Measurements from ENCODE around the gene ATP5MG.
"Not testable (repeated sequence)": the region's sequence is repeated elsewhere in the genome, so short reads cannot be mapped to it uniquely, and the experiment has no call there.

ATP5MG gene

DNA sequence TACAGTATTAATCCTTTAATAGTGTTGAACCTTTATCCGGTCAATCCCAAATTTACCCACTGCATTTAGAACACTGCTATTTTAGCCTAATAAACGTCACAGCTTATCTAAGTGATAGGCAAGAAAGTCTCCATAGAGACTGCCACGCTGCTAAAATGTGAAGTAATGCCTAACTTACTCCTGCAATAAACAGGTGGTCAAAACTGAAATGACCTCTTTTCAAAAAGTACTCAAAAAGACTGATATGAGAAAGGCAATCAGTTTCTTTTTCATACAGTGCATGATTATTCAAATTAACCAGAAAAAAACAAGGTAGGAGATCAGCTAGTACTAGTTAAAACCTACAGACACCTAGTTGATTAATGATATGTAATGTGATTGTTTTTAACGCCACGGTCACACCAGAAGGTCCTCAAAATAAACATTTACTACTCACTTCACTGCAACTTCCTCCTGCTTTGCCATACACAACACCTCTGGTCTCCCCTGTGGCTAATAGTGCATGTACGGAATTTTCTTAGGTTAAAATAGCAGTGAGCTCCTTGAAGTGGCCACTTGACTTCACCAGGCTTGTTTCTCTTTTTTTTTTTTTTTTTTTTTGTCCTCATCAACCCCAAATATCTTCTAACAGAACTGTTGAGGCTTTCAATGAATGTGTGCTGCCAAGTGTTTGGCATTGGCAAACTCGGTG, 8.8 kb downstream of the ATP5MG start:
- DNase-seq = no peak

DNA sequence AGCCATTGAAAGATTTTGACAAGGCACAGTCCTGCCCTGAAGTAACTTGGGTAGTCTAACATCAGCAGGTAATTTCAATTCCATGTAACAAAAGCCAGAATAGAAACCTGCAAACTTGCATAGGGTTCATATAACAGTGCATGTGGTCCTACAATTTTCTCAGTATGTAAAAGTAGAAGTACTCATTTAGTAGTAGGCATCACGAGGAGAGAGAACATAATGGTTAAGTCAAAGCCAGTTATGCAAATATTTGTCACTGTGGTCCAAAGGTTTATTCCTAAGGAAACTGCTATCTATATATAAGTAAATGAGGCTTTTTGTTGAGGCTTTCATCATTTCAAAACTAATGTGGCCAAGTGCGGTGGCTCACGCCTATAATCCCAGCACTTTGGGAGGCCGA, 10.1 kb downstream of the ATP5MG start:
- DNase-seq = no peak

DNA sequence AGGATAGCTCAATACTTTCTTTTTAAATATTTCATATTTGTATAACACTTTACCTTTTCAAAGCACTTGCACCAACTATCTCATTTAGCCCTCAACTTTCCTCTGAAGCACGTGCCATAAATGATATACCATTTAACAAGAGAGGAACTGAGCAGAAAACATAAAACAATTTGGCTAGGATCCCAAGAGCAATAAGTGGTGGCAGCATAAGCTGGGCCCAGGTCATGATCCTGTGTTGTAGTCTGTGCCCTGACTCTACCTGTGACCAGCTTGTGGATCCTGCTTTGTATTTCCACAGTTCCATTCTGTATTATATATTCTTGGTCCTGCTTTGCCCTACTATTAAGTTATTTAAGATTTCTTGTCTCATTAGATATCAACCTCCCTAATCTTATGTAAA, 11.5 kb downstream of the ATP5MG start:
- DNase-seq = no peak

DNA sequence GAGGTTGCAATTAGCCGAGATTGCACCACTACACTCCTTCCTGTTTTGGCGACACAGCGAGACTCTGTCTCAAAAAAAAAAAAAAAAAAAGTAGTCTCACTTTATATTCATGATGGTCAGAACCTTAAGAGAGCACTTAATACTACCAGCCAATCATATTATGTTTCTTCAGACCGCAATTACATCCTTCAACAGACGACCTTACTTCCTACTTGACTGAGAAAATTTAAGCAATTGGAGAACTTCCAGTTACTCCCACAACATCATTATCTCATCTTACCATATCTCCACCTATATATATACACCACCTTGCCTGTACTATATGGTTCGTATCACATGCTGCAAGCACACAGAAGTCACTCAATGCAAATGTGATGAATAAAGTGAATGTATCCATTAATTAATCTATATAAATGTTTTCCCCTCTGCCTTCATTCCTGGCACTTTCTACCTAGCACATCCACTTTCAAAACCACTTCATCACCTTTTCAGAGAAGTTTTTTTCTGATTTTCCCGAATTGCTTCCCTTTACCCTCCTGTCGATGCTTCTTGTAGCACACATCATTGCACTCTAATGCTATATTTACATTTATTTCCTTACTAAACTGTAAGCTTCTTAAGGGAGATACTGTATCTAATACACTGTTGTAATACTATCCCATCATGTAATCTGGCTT, 13.8 kb downstream of the ATP5MG start:
- DNase-seq = peak; percentile 93

DNA sequence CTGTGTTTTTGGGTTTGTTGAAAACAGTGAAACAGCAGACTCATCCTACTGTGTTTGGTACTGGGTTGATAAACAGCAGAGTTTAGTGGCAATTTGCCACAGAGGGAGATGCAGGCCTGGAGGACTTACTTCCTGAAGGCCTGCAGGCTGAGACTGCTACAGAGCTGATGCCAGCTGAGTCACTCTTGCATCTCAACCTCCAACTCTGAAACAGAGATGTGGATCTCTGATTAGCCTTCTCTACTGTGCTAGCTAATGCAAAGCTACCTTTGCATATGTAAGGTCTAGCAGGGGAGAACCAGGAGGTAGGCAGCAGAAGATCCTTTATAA, 14.3 kb downstream of the ATP5MG start:
- DNase-seq = peak; percentile 98

DNA sequence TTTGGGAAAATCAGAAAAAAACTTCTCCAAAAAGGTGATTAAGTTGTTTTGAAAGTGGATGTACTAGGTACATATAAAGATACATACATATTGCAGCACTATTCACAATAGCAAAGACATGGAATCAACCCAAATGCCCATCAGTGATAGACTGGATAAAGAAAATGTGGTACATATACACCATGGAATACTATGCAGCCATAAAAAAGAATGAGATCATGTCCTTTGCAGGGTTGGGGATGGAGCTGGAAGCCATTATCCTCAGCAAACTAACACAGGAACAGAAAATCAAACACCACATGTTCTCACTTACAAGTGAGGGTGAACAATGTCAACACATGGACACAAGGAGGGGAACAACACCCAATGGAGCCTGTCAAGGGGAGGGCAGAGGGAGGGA, 15.5 kb downstream of the ATP5MG start:
- DNase-seq = not testable (repeated sequence)

DNA sequence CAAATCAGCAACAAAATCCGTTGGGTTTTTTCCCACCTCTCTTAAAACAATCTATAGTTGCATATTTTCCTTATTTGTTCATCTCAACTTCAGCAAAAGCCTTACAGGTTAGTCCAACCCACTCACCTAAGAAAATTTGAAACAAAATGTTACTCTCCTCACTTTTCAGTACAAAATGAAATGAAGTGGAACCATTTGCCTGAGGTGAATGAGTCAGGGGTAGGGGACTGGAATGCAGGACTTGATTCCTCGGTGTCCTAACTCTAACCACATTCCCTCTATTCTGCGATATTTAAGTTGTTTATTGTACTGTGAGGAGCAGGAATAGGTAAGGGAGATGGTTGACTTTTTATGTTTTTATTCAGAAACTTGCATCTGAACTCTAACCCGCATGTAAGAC, 16.4 kb downstream of the ATP5MG start:
- no peak for DNase-seq

DNA sequence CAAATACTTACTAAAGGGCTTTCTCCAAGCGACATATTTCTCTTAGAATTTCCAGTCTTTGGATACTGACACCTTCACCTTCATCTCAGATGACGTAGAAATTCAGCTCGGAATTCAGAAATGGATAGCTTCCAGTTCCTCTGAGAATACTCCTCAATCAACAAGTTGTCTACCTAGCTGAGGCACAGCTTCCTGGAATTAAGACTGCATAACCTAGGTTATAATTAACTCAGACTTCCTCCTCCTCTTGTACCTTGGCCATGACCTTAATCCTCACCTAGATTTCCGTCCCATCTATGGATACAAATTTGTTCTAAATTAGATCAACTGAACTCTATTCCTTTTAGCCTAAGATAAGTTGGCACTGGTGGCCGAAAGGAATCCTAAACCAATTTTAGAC, 17.4 kb downstream of the ATP5MG start:
- no peak for DNase-seq

DNA sequence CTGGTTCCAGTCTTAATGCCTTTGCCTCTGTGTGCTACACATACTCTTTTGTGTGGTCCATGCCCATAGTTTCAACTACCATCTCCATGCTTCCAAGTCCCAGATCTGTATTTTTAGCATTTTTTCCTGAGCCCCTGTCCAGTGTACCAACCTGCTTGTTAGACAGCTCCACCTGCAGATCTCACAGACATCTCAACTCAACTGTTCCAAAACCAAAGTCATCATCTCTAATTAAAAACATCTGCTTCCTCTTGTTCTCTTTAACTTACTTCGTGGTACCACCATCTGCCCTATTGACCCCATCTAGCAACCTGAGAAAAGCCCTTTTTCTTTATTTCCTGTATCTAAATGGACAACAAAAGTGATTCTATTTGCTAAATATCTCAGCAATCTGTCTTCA, 26.3 kb downstream of the ATP5MG start:
- no peak for DNase-seq

DNA sequence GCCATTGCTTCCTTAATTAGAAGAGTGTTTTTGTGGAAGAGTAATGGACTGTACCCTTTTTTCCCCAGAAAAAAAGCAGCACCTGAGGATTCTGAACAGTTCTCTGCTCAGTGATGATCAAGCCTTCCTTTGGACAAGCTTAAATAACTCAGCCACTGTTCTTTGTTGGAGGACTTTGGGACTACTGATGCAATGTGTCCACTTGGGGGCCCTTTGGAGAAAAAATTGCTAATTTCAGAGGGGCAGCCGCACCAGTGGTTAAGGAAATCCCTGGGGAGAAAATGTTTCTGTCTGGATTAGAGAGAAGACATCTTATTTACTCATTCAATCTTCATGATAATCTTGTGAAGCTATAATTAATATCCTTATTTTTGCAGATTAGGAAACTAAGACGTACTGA, 29.6 kb downstream of the ATP5MG start:
- DNase-seq = peak; percentile 30

DNA sequence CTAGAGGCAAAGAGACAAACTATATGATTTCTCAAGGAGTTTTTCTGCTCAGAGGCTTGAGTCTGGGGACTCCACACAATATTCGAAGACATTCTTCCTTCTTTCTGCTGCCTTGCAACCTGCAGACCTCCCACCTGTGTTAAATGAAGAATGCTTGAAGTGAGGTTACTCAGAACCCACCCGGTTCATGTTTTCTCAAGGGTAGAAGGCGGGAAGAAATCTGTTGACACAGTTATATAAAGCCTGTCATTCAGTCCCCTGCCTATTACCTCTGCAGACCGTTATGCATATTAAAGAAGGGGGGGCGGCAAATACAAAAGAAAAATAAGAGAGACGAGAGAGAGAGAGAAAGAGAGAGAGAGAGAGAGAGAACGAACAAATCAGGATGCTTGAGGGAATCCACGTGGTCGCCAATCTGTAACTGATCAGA, 32.7 kb downstream of the ATP5MG start:
- no peak for DNase-seq

DNA sequence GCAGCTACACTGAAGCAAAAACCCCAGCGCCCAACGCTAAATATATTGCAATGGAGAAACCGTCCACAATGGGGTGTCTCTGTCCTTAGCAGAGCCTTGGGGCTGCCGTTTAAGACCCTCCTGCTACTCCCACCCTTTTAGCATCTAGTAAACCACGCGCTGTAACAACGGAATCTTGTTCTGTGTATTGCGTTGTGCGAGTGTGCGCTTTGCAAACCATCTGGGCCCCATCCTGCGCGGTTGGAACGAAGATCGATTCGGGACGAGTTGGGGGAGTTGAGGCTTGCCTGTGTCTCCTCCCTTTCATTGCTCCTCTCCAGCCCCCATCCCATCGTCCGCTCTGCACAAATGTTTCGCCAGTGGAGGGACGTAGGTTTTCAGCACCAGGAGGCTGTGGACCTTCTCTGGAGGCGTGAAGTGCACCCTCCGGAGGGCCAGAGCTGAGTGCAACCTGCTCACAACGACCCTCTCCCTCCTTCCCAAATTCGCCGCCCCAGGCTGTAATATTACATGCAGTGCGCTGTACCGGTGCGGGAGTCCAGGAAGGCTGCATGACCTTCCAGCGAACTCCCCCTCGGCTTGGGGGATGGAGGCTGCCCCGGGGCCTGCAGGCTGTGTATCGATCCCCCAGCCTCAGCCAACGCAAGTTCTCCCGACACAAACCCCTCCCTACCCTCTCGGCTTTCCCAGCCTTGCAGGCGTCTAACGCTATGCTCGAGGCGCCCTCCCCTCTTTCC, 33.3 kb downstream of the ATP5MG start:
- peak; percentile 84 for DNase-seq

DNA sequence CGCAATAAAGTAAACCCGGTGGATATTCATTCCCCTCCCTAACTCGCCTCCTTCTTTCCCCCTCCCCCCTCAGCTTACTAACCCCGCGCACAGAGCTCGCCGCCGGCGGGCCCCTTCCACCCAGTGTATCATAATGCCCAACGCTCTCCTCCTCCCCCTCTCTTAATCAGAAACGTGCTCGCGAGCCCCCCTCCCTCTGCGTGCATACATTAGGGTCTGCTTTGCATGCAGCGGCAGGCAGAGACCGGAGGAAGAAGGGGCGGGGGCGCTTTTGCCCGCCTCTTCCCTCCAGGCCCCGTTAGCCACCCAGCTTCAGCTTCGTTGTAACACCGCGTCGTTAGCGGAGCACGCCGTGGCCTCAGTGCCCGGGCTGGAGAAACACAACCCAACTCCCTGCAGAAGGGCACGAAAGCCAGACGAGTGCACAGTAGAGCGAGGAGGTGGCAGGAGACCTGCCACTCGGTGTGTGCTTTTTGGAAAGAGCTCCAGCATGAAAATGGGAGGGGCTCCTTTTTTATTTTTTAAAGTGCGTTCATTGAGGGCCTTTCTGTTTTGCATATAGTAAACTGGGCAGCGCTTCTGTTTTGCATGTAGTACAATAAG, 34.0 kb downstream of the ATP5MG start:
- peak; percentile 95 for DNase-seq

DNA sequence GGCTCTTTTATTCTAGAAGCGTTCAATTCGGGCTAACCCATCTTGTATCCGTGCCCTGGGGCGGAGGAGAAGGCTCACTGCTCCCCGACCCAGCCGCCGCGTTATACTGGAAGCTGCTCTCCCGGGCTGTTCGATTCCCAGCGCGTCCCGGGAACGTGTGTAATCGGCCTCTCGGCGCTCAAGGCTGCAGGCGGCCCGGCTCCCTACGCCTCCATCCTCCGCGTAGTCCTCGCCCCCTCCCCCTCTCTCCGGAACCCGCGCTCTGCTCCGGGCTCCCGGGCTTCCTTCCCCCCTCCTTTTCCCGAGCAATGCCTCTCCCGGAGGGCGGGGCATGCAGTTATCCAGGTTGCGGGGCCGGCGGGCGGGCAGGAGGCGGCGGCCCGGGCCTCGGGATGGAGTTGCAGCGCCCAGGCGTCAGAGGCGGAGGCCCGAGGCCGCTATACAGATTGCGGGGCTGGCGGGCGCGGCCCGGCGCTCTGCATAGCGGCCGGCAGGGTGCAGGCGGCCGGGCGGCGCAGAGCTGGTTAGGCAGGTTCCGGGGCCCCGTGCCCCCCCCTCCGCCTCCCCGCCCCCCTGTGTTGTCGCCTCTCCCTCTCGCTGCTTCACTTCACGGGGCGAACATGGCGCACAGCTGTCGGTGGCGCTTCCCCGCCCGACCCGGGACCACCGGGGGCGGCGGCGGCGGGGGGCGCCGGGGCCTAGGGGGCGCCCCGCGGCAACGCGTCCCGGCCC, 34.7 kb downstream of the ATP5MG start, which contains the start of gene KMT2A:
Gene KMT2A, plus strand, starts transcription at position 600 of the 732 bp plus-strand sequence. Its CDS starts 21 bp downstream, at position 621.
- DNase-seq = peak; percentile 99

DNA sequence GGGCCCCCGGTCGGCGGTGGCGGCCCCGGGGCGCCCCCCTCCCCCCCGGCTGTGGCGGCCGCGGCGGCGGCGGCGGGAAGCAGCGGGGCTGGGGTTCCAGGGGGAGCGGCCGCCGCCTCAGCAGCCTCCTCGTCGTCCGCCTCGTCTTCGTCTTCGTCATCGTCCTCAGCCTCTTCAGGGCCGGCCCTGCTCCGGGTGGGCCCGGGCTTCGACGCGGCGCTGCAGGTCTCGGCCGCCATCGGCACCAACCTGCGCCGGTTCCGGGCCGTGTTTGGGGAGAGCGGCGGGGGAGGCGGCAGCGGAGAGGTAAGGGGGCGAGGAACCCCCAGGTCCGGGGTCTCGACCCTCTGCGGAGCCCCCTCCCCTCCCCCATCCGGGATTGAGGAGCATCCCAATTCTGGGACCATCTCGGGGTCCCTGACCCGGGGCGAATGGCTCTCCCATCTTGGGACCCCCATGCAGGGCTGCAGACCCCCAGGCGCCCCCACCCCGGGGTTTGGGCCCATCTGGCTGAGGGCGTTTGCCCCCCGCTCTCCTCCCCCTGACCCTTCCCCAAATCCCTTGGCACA, 35.3 kb downstream of the ATP5MG start:
- peak; percentile 65 for DNase-seq

DNA sequence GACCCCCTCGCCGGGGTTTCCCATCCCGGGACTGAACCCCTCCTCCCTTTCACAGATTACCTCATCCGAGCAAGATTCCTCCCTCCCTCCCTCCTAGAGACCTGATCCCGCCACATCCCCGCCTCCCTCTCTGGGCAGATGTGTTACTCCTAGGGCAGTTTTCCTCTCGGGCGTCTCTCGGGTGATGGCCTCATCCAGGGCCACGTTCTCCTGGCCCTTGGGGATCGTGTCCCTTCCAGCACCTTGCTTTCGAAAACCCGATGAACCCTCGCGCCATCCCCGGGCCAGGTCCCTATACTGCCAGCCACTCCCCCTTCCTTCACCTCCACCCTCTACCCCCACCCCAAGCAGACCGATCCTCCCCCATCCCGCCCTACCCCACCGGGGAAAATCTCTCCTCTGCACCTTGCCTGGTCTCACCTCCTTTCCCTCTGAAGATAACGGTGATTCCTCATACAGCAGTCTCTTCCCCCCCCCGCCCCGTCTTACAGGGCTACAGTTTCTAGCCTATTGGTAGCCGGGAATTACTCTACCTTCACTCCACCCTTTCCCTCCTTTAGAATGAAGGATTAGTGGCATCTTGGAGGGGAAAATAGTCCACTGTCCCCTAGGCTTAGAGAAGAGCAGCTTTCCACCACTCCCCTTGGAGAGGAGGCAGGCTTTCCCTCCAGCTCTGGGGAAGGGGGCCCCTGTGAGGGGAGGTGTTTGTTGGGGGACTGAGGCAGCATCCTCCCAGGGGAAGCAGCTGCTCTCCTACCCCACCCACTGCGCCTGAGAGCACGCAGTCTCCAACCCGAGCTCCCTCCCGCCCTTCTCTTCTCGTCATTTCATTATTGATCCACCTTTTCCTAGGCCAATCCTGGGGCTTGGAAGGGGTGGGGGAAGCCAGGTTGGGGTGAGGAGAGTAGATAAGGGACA, 36.1 kb downstream of the ATP5MG start:
- DNase-seq = peak; percentile 84

DNA sequence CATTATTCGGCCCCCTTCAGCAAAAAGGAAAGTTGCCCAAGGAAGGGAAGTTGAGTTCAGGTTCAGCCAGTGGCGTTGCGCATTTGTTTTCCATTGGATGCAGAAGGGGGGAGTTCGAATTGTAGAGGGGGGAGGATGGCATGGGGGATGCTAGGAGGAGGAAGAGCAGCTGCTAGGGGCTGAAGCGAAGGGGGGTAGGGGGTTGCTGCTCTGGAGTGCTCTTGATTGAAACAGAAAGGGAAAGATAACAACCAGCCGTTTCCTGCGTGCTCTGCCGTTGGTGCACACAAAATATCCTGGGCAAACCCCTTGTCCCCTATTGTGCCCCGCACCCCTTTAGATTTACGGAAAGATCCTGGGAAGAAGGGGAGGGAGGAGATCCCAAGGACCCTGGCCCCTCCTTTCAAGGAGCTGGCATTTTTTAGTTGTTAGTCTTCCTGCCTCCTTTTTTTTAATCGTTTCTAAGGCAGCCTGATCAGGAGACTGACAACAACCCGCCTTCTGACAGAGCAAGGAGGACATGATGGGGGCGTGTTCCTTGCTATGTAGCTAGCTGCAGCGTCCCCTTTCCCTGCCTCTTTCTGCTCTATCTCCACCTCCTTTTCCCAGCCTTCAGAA, 37.0 kb downstream of the ATP5MG start:
- DNase-seq = peak; percentile 90

DNA sequence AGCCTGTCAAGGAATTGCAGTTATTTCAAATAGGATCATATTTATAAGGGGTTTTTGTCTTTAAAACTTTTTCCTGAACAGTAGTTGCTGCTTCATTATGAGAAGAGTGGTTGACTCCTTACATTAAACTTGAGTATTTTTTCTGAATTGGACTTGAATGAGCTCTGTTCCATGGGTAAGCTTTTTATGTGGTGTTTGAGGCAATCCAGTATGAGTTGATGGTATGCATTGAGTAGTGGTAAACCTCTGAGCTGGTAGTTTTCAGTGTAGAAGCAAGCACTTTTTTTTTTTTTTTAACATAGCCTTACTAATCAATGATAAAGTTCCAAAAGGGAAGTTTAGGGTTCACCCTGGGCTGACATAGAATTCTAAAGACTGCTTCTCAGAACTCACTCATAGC, 38.2 kb downstream of the ATP5MG start:
- peak; percentile 52 for DNase-seq

DNA sequence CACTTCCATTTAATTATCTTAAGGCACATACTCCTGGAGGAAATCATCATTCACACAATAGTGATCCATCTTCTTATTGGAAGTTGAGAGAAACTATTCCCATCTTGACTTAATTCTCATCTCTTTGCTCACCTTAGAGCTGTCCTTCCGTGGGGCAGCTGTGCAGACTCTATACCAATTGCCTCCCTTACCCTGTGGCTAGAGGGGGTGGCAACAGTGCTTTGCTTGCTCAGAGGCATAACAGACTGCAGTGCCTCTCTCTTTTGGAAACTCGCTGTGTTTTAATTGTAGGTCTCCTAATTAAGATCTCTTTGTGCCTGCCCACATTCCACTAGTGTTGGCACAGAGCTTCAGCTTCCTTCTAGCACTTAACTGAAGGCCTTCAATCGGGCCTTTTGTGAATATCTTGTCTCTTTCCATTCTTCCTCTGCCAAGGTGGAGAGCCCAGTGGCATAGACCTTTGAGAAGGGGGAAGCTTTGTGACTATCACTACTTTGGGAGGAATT, 40.4 kb downstream of the ATP5MG start:
- DNase-seq = no peak

DNA sequence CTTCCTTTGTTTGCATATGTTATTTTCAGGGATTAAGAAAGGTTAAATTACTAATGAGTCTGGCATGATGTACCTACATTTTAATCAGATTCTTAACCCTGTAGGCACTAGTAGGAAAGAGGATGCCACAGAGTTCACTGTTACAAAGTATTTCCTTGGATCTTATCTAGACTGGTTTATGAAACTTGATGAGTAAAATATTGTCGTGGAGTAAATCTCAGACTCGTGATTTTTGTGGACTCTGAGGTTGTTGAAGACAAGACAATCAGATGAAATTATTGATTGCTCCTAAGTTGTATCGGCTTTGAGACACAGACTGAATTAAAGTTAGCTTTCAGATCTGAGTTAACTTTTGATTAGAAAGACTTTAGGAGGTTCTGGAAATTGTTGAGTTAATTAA, 40.9 kb downstream of the ATP5MG start:
- no peak for DNase-seq

All from OCI-M1 (cell line).